ENCODE measurements around the gene GSDMA.

The GSDMA gene

GRCh38 chr17:40025991-40026815 is 63.4 kb downstream of the GSDMA start:
- no peak for TF ChIP-seq CTCF (IDR thresholded peaks at IDR 0.05; ENCODE audit: low read length, missing control alignments)
- DNase-seq (ENCODE audit: low read depth) = peak; percentile 35

GRCh38 chr17:40026816-40027613 is 64.2 kb downstream of the GSDMA start:
- peak; percentile 87 for DNase-seq (ENCODE audit: low read depth)
- no peak overlapping the region for H3K4me3 ChIP-seq (replicated peaks; ENCODE audit: low read depth, low read length)
- peak; percentile 85 for TF ChIP-seq CTCF (IDR thresholded peaks at IDR 0.05; ENCODE audit: low read length, missing control alignments)

More at GRCh38 chr17:40025991-40026815, 63.4 kb downstream of the GSDMA start:
- H3K4me3 ChIP-seq (replicated peaks; ENCODE audit: low read depth, low read length) = no peak overlapping the region
